HUES6 (cell line): ENCODE results near the gene MYBBP1A.
"Not testable (repeated sequence)": the region's sequence is repeated elsewhere in the genome, so short reads cannot be mapped to it uniquely, and the experiment has no call there.

Experiments
- H3K27ac ChIP-seq: 2 replicates; pipeline ENCODE4 v1.7.0; 2013; ENCODE audit warnings: low read depth, mild to moderate bottlenecking, low read length, inconsistent platforms
- H3K27me3 ChIP-seq: 2 replicates; pipeline ENCODE4 v1.6.1; 2013; ENCODE audit warnings: low read length; ENCODE audit not compliant: control insufficient read depth, insufficient read depth
- H3K36me3 ChIP-seq: 2 replicates; pipeline ENCODE4 v1.6.1; 2013; ENCODE audit warnings: low read length; ENCODE audit not compliant: control insufficient read depth, insufficient read depth
- H3K4me1 ChIP-seq: 2 replicates; pipeline ENCODE4 v1.6.1; 2013; ENCODE audit warnings: low read length; ENCODE audit not compliant: control insufficient read depth, insufficient read depth
- H3K4me3 ChIP-seq: 2 replicates; pipeline ENCODE4 v1.5.1; 2013; ENCODE audit warnings: low read depth, low read length
- H3K9ac ChIP-seq: one replicate; pipeline ENCODE4 v1.6.1; 2013; ENCODE audit warnings: mild to moderate bottlenecking, low read length
- H3K9me3 ChIP-seq: 2 replicates; pipeline ENCODE4 v1.6.1; 2013; ENCODE audit warnings: low read depth, low read length; ENCODE audit not compliant: control insufficient read depth, insufficient read depth

MYBBP1A gene

GRCh38 chr17:4595685-4596342 lies 40.6 kb upstream of the MYBBP1A start:
- H3K9me3 ChIP-seq, H3K27ac ChIP-seq, H3K9ac ChIP-seq, H3K4me3 ChIP-seq, H3K36me3 ChIP-seq, H3K27me3 ChIP-seq: not testable (repeated sequence)
- H3K4me1 ChIP-seq, result peaks cover 40% of the 10 kb centered on the region

GRCh38 chr17:4594931-4595684 lies 39.9 kb upstream of the MYBBP1A start:
- H3K4me1 ChIP-seq, result peaks cover 33% of the 10 kb centered on the region
- no peak overlapping the region for H3K27ac ChIP-seq
- no peaks in the 10 kb centered on the region for H3K36me3 ChIP-seq
- H3K9ac ChIP-seq, result no peak overlapping the region
- no peak overlapping the region for H3K4me3 ChIP-seq
- no peaks in the 10 kb centered on the region for H3K9me3 ChIP-seq
- peaks cover 6% of the 10 kb centered on the region; the same call in 1 of the 2 replicates for H3K27me3 ChIP-seq

GRCh38 chr17:4594406-4594805 lies 39.2 kb upstream of the MYBBP1A start:
- Histone ChIP-seq H3K4me3 (no peak overlapping the region), H3K27ac (no peak overlapping the region), H3K36me3 (no peaks in the 10 kb centered on the region), H3K9ac (no peak overlapping the region), H3K9me3 (no peaks in the 10 kb centered on the region), H3K27me3 (peaks cover 6% of the 10 kb centered on the region; the same call in 1 of the 2 replicates), H3K4me1 (peaks cover 26% of the 10 kb centered on the region)

- no peak overlapping the region for H3K27ac ChIP-seq
- H3K9me3 ChIP-seq, result no peaks in the 10 kb centered on the region
- H3K9ac ChIP-seq, result no peak overlapping the region
- peaks cover 6% of the 10 kb centered on the region; the same call in 1 of the 2 replicates for H3K27me3 ChIP-seq
- H3K4me3 ChIP-seq, result no peak overlapping the region
- H3K36me3 ChIP-seq, result no peaks in the 10 kb centered on the region
- H3K4me1 ChIP-seq, result peaks cover 23% of the 10 kb centered on the region
Measured at GRCh38 chr17:4593021-4593421, 37.8 kb upstream of the MYBBP1A start.

GRCh38 chr17:4592240-4593005 lies 37.2 kb upstream of the MYBBP1A start:
- peaks cover 19% of the 10 kb centered on the region for H3K4me1 ChIP-seq

GRCh38 chr17:4591529-4591928 lies 36.3 kb upstream of the MYBBP1A start:
- Histone ChIP-seq H3K27me3 (peaks cover 17% of the 10 kb centered on the region), H3K9me3 (no peaks in the 10 kb centered on the region), H3K27ac (no peak overlapping the region), H3K9ac (no peak overlapping the region), H3K4me3 (no peak overlapping the region), H3K4me1 (peaks cover 19% of the 10 kb centered on the region), H3K36me3 (no peaks in the 10 kb centered on the region)

More at GRCh38 chr17:4592240-4593005, 37.2 kb upstream of the MYBBP1A start:
- Histone ChIP-seq H3K27ac (no peak overlapping the region), H3K9ac (no peak overlapping the region), H3K9me3 (no peaks in the 10 kb centered on the region), H3K4me3 (no peak overlapping the region), H3K27me3 (peaks cover 8% of the 10 kb centered on the region), H3K36me3 (no peaks in the 10 kb centered on the region)

- Histone ChIP-seq H3K27ac (no peak overlapping the region), H3K36me3 (no peaks in the 10 kb centered on the region), H3K4me3 (no peak overlapping the region), H3K9me3 (no peaks in the 10 kb centered on the region), H3K27me3 (peaks cover 22% of the 10 kb centered on the region), H3K4me1 (peaks cover 19% of the 10 kb centered on the region), H3K9ac (no peak overlapping the region)
Measured at GRCh38 chr17:4590981-4591453, 35.8 kb upstream of the MYBBP1A start.

- Histone ChIP-seq H3K4me1 (peaks cover 22% of the 10 kb centered on the region), H3K27me3 (peaks cover 32% of the 10 kb centered on the region)
- H3K27ac ChIP-seq, H3K4me3 ChIP-seq, H3K9me3 ChIP-seq, H3K9ac ChIP-seq, H3K36me3 ChIP-seq: not testable (repeated sequence)
Measured at GRCh38 chr17:4590042-4590441, 34.9 kb upstream of the MYBBP1A start.

GRCh38 chr17:4588898-4589625 lies 33.9 kb upstream of the MYBBP1A start:
- Histone ChIP-seq H3K27ac (no peak overlapping the region), H3K9me3 (no peaks in the 10 kb centered on the region), H3K4me3 (no peak overlapping the region), H3K4me1 (peaks cover 19% of the 10 kb centered on the region), H3K27me3 (peaks cover 42% of the 10 kb centered on the region), H3K9ac (no peak overlapping the region), H3K36me3 (no peaks in the 10 kb centered on the region)

- Histone ChIP-seq H3K4me3 (no peak overlapping the region), H3K27ac (no peak overlapping the region), H3K36me3 (no peaks in the 10 kb centered on the region), H3K9ac (no peak overlapping the region), H3K4me1 (peaks cover 25% of the 10 kb centered on the region), H3K27me3 (peaks cover 48% of the 10 kb centered on the region), H3K9me3 (no peaks in the 10 kb centered on the region)
Measured at GRCh38 chr17:4588391-4588790, 33.2 kb upstream of the MYBBP1A start.
